GM19372 (cell line): Measurements from ENCODE around the gene PLLP.

ENCODE experiments used
- ATAC-seq: cut with Tn5 transposase; IDR thresholded peaks from one replicate; pipeline ENCODE4 v1.9.1; 2021; ENCODE audit warnings: mild to moderate bottlenecking, low read depth, moderate library complexity; ENCODE audit not compliant: unreplicated experiment

The PLLP gene

GRCh38 chr16:57258226-57258909 is 26.1 kb downstream of the PLLP start:
- no peak for ATAC-seq

DNA sequence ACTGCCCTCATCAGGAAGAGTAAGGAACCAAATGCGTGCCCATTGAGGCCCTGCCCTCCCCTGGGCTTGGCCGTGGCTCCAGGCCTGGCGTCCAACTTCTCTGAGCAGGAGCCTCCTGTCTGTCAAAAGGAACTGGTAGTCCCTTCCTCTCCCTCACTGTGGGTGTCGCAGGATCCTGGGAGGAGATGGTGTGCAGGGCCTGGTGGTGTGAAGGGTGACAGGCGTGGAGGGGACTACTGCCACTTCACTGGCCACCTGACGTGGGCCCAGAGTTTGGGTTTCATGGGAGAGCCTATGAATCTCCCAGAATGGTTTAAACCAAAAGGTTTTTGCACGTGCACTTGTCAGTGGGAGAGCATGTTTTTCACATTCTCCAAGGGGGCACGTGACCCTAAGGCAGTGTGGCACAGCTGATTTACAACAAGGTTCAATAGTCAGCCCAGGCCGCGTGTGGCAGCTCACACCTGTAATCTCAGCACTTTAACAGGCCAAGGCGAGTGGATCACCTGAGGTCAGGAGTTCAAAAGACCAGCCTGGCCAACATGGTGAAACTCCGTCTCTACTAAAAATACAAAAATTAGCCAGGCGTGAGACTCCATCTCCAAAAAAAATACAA is 26.9 kb downstream of the PLLP start:
- ATAC-seq = no peak

- ATAC-seq = no peak
These were observed 27.7 kb downstream of the PLLP start for GRCh38 chr16:57256601-57257395.

DNA sequence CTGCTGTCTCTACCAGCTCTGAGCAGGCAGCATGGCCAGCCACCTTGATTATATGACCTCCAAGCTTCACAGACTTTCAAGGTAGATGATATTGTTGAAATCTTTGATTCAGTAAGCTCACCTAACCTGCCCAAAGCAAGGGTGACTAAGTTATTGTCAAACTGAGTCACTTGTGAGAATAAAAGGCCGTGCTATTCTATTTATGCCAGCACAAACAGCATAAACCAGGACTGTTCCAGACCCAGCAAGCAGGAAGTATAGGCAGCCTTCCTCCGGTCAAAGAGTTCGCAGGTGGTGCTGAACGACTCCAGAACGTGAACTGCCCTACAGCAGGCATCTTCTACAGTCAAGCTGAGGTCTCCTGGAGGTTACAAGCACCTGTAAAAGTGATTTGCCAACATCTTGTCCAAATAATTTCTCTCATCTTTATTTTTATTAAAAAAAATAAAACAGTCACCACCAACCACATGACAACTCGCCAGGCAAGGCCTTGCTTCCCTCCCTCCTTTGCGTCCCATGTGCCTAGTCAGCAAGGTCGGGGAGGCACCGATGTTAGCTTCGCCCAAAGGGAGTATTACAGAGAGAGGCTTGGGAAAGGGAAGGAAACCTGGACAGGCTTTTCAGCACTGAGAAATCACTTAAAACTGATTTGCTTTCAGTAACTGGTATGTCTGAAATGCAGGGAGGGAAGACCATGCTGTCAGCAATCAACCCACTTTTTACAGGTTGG is 28.6 kb downstream of the PLLP start:
- no peak for ATAC-seq

DNA sequence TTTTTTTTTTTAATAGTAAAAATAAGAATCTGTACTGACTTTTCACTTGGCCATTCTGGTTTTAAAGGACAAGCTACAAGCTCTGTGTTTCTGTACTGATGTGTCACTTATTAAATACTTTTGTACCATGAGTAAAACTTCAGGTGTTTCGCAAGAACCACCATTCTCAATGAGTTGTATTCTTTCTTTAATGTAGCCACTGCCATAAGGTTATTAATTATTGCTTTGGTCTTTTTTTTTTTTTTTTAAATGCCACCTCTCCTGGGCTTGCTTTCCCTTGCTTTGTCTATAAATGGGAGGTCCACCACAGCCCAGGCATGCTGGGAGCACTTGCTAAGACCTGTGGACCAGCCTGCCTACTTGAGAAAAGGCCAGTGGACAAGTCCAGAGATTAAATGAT is 31.0 kb downstream of the PLLP start:
- no peak for ATAC-seq

DNA sequence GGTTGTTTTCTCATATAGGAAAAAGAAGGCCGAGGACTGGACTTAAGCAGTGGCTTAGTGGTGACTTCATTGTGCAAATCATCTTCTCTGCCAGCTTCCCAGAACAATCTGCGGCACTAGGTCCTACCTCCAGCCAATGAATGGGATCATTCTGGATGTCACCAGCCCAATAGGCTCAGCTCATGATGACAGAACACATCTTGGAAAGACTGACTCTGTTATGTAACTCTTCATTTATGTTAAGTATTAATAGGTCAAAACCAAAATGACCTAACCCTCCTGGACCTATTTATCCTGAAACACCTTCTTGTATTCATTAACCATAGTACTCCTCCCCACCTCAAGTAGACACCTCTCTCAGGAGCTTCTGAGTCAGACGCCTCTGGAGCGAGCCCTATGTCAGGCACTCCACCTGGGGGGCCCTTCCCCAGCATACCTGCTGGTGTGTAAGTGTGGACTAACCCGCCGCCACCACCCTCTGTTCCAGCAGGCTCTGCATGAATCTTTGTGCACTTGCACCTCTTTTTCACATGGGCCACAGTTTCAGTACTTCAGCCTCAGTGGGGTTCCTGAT is 32.2 kb downstream of the PLLP start:
- no peak for ATAC-seq

DNA sequence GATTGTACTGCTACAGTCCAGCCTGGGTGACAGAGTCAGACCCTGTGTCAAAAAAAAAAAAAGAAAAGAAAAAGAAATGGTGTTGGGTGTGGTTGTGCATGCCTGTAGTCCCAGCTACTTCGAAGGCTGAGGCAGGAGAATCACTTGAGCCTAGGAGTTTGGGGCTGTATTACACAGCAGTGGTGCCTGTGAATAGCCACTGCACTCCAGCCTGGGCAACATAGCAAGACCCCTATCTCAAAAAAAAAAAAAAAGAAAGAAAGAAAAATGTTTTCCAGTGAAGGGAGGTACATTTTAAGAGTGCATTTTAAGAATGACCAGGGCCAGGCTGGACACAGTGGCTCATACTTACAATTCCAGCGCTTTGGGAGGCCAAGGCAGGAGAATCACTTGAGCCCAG is 33.1 kb downstream of the PLLP start:
- ATAC-seq = no peak

- peak; percentile 14 for ATAC-seq
These were observed 38.9 kb downstream of the PLLP start for GRCh38 chr16:57245472-57246113.

DNA sequence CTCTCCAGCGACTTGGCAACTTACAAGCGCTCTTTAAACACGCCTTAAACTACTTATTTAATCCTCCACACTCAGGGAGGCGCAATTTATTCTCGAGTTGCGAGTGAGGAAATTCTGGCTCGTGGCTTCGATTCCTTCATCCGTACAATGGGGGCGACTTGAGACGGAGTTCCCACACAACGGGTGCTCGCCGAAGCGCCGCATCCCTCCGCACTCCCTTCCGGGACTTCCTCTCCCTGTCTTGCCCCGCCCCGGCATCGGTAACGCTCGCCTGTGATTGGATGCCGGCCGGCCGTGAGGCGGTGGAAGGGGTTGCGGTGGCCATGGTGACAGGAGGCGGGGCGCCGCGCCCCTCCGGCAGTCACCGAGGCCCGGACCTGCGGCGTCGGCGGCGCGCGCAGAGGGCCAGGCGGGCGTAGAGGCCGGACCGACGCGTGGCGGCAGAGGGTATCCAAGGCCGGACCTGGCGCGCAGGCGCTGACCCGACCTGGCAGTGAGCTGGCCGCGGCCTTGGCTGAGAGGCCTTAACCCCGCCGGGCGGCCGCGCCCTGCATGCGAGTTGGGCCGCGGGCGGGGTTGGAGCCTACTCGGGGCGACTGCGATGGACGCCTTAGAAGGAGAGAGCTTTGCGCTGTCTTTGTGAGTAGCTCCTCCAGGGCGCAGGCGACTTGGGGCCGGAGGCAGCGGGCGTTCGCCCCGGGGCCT is 39.6 kb downstream of the PLLP start, which contains the start of gene ARL2BP:
Gene ARL2BP (plus strand): TSS at position 493 of the 705 bp plus-strand sequence. CDS start 109 bp downstream, at position 602.
- peak; percentile 95 for ATAC-seq

DNA sequence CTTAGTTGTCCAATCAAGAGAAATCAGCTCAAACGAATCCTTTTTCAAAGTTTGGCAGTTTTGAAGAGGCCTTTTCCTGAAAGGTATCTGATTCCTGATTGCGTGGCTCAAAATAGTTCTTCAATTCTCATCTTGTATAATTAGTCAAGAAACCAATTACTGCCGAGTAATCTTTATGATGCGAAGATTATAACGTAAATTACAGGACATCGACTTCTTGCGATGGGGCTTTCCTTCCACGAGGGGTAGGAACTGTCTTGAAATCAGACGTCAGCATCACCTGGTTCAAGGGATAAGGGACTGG is 40.1 kb downstream of the PLLP start:
- no peak for ATAC-seq

DNA sequence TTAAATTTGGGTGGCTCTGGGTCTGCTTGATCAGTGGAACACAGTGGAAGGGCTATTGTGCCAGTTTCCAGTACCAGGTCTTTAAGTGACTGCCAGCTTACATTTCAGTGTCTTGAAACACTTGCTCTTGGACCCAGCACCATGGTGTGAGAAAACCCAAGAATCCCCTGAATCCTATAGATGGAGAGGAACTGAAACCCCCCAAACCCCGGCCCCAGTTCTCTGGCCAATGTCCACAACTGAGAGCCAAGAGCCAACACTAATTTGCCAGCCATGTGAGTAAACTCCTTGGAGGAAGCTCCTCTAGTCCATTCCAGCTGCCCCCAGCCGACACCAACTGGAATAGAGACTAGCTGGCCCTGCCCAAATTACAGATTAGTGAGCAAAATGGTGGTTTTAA is 41.8 kb downstream of the PLLP start:
- no peak for ATAC-seq

DNA sequence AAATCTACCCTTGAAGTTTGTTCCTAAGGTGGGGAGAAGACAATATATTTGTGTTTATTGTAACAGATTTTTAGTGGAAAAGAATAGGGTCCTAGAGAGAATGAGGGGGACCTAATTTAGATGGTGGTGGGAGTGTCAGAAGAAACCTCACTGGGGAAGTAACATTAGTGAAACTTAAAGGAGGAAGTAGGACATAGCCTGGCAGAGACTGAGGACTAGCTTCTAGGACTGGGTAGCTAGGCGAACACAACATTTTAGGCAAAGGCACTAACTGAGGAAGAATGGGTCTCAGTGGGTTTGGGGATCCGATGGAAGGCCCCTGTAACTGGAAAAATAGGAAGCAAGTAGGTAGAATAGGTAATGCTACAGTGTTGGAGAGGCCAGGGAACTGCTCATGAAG is 43.6 kb downstream of the PLLP start:
- no peak for ATAC-seq

DNA sequence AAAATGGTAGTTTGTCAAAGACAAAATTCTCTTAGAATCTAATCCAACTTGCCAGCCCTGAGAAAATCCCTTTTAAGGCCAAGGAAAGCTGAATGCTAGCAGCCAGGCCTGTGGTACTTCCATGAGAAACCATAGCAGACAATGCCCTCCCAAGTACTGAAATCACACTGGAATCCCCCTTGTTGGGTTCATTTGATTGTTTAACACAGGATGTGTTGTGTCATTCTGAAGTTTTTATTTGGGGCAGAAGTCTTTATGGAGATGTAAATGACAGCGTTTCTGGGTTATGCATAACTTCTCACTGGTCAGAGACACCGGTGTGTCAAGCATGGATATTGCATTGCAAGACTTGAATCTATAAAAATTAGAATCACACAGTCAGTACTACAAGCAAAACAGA is 45.4 kb downstream of the PLLP start:
- no peak for ATAC-seq

DNA sequence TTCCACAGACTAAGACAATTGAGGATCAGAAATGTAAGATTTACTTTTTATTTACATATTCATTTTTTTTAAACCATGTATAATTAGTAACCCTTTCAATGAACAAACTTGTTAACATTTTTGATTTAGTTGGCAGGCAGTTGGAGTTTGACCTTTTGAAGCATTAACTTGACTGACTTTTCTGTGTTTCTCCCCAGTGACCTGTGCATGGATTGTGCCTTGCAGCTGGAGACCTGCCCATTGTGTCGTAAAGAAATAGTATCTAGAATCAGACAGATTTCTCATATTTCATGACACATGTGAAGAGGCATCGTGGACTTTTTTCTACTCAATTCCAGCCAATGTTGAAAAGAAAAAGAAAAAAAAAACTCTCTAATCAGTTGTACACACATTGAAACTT is 45.8 kb downstream of the PLLP start:
- ATAC-seq = no peak

DNA sequence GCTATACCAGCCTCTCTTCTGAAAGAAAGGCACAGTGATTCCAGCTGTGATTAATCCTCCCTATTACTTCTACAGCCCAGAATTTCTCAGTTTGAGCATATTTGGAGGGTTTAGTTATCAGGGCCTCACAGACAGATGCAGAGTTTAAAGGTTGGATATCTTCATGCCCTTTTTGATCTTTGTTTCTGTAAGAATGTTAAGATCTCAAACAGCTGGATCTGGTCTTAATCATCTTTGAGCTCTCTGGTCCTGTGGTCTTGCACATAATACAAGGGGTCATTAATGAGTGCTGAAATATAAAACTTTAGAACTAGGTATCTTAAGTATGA is 48.5 kb downstream of the PLLP start:
- ATAC-seq = no peak

- no peak for ATAC-seq
These were observed 49.1 kb downstream of the PLLP start for GRCh38 chr16:57235128-57236021.

DNA sequence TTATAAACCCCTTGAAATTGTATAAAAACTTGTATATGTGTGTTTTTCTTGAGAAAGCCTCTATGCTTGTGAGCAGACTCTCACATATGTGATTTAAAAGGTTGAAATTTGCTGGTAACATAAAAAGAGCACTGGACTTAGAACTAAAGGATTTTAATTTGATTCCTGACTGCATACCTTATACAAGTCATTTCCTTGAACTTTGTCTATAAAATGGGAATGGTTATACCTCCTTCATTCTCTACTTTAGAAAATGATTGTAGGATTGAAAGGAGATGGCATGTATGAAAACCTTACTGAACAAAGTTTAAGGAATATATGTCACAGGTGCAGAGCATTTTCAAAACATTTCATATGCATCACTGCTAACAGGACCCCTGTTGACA is 49.8 kb downstream of the PLLP start:
- ATAC-seq = no peak

- no peak for ATAC-seq
These were observed 50.3 kb downstream of the PLLP start for GRCh38 chr16:57233944-57234706.
